ENCODE results near the gene NT5DC4.

The NT5DC4 gene

GRCh38 chr2:112787729-112788393 is 67.0 kb downstream of the NT5DC4 start:
- DNase-seq, result no peak

- no peak for DNase-seq
These were observed 67.8 kb downstream of the NT5DC4 start for GRCh38 chr2:112788653-112789052.
